ENCODE results near the gene ARHGEF4. TPM values are rescaled to one million over a fixed set of nuclear protein-coding genes. Genes with fewer than 3 reads are reported as not detected.

The ARHGEF4 gene
- total RNA-seq, 1 experiment from 2014 or later: 0.80 TPM

DNA sequence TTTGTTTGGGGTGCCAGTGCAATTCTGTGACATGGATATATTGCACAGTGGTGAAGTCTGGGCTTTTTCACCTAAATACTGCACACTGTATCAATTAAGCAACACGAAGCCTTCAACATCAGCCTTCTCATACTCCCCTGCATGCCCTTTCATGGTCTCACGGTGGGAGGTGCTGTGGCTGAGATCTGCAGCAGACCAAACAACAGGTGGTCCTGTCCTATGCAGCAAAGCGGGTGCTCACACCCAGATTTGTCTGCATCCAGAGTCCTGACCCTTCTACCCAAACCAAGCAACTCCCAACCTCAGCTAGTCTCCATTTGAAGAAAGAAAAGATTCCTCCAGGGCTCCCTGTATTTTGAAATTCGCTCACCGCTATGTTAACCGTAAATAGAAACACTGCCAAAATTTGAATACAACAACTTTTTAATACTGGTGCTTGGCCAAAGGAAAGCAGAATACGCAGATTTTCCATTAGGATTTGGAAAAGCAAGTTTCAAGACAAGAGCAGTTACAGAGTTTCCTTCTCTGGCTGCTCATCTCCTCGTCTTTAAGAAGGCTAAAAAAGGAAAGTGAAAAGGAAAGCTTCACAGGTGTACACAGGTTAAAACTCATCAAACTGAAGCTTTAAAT, 221.6 kb downstream of the ARHGEF4 start:
- in situ Hi-C loops (cut with HindIII; ENCODE audit: low pct_unique_long_range_greater_than_20kb, low sequenced_read_pairs) (no loop called here), intact Hi-C loops (cut with micrococcal nuclease; ENCODE audit: unreplicated experiment) (no loop called here)
- Histone ChIP-seq H3K4me3 (ENCODE audit: low read depth in 2 of 2, low read length in 2 of 2) (no peak overlapping the region), H3K4me1 (ENCODE audit: control insufficient read depth, insufficient read depth, low read length) (no peaks in the 10 kb centered on the region), H3K9me3 (ENCODE audit: control insufficient read depth, insufficient read depth, low read depth, low read length) (no peaks in the 10 kb centered on the region), H3K27ac (ENCODE audit: low read length) (no peak overlapping the region), H3K27me3 (ENCODE audit: control insufficient read depth, insufficient read depth, low read length) (no peaks in the 10 kb centered on the region), H3K36me3 (ENCODE audit: control insufficient read depth, insufficient read depth, low read length) (peaks cover 21% of the 10 kb centered on the region)
- no peak for ATAC-seq
- TSS peak; percentile 28 for BruUV-seq (replicated peaks)
- ChIA-PET CTCF (no interaction called here), POLR2A (no interaction called here)
- DNase-seq (ENCODE audit: low read depth, low spot score): no peak
- TF ChIP-seq REST (IDR thresholded peaks at IDR 0.05; ENCODE audit: insufficient read depth in 1 of 2, low read depth in 2 of 2, low read length in 1 of 2) (no peak), POLR2AphosphoS5 (IDR thresholded peaks at IDR 0.05; ENCODE audit: low read depth, low read length) (no peak), CTCF (IDR thresholded peaks at IDR 0.05) (no peak), SIN3A (IDR thresholded peaks at IDR 0.05; ENCODE audit: borderline replicate concordance, insufficient read depth, low read depth, low read length) (no peak), TCF7L2 (IDR thresholded peaks at IDR 0.05; ENCODE audit: low read depth, low read length) (no peak)

- Histone ChIP-seq H3K27me3 (ENCODE audit: control insufficient read depth, insufficient read depth, low read length) (no peaks in the 10 kb centered on the region), H3K9me3 (ENCODE audit: control insufficient read depth, insufficient read depth, low read depth, low read length) (no peaks in the 10 kb centered on the region), H3K36me3 (ENCODE audit: control insufficient read depth, insufficient read depth, low read length) (peaks cover 20% of the 10 kb centered on the region), H3K27ac (ENCODE audit: low read length) (no peak overlapping the region), H3K4me1 (ENCODE audit: control insufficient read depth, insufficient read depth, low read length) (no peaks in the 10 kb centered on the region), H3K4me3 (ENCODE audit: low read depth in 2 of 2, low read length in 2 of 2) (no peak overlapping the region)
- POLR2A ChIA-PET: no interaction called here
- DNase-seq (ENCODE audit: low read depth, low spot score) (no peak), ATAC-seq (no peak)
- TF ChIP-seq POLR2AphosphoS5 (IDR thresholded peaks at IDR 0.05; ENCODE audit: low read depth, low read length) (no peak), SIN3A (IDR thresholded peaks at IDR 0.05; ENCODE audit: borderline replicate concordance, insufficient read depth, low read depth, low read length) (no peak), CTCF (IDR thresholded peaks at IDR 0.05) (no peak), REST (IDR thresholded peaks at IDR 0.05; ENCODE audit: insufficient read depth in 1 of 2, low read depth in 2 of 2, low read length in 1 of 2) (no peak), TCF7L2 (IDR thresholded peaks at IDR 0.05; ENCODE audit: low read depth, low read length) (no peak)
- in situ Hi-C loops (cut with HindIII; ENCODE audit: low pct_unique_long_range_greater_than_20kb, low sequenced_read_pairs) (no loop called here), intact Hi-C loops (cut with micrococcal nuclease; ENCODE audit: unreplicated experiment) (no loop called here)
- no TSS peak for BruUV-seq (replicated peaks)
- CTCF ChIA-PET: no interaction called here
Observed at GRCh38 chr2:131058920-131059319, 222.2 kb downstream of the ARHGEF4 start.
